Erythroblast (primary cell): ENCODE results near the gene ZEB2.

Experiments used
- GATA1 ChIP-seq: IDR thresholded peaks from 2 replicates; pipeline ENCODE4 v1.6.1; 2011; ENCODE audit warnings: low read depth, mild to moderate bottlenecking, control low read depth, low read length, moderate library complexity
- POLR2A ChIP-seq: IDR thresholded peaks from 2 replicates; pipeline ENCODE4 v1.6.1; 2011; ENCODE audit warnings: mild to moderate bottlenecking, low read length

GRCh38 chr2:144546933-144547332 lies 27.0 kb upstream of the ZEB2 start:
- TF ChIP-seq POLR2A: no peak
- no peak for TF ChIP-seq GATA1
